ENCODE data around the gene PHYKPL. TPM values are rescaled to one million over a fixed set of nuclear protein-coding genes. Genes with fewer than 3 reads are reported as not detected.
"Not testable (repeated sequence)": the region's sequence is repeated elsewhere in the genome, so short reads cannot be mapped to it uniquely, and the experiment has no call there.

Gene PHYKPL
- total RNA-seq, 1 experiment from 2014 or later = 43.2 TPM

DNA sequence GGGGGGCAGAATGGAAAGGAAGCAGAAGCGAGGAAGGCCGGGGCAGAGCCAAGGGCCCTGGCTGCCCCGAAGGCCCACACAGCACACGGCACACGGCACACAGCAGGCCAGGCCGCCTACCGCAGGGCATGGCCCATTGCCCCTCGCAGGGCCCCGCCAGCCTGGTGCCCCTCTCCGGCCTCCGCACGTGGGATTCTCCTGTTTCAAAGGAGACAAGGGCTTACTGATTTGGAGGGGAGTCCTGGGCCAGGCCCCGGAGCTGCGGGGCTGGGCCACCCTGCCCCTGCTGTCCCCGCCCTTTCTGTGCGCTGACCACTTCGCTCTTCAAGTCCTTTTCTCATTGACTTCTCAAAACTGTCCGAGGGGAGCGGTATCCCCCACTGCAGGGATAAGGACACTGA, 7.7 kb upstream of the PHYKPL start:
- ChIA-PET CTCF (no interaction called here), POLR2A (no interaction called here)
- no peak overlapping the region for H3K27ac ChIP-seq (ENCODE audit: low read length)
- BruUV-seq (replicated peaks) = no TSS peak
- TF ChIP-seq, protein P1, sequence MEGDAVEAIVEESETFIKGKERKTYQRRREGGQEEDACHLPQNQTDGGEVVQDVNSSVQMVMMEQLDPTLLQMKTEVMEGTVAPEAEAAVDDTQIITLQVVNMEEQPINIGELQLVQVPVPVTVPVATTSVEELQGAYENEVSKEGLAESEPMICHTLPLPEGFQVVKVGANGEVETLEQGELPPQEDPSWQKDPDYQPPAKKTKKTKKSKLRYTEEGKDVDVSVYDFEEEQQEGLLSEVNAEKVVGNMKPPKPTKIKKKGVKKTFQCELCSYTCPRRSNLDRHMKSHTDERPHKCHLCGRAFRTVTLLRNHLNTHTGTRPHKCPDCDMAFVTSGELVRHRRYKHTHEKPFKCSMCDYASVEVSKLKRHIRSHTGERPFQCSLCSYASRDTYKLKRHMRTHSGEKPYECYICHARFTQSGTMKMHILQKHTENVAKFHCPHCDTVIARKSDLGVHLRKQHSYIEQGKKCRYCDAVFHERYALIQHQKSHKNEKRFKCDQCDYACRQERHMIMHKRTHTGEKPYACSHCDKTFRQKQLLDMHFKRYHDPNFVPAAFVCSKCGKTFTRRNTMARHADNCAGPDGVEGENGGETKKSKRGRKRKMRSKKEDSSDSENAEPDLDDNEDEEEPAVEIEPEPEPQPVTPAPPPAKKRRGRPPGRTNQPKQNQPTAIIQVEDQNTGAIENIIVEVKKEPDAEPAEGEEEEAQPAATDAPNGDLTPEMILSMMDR (IDR thresholded peaks at IDR 0.05) = no peak
- TF ChIP-seq TCF7L2 (IDR thresholded peaks at IDR 0.05; ENCODE audit: low read depth, low read length) (no peak), POLR2AphosphoS5 (IDR thresholded peaks at IDR 0.05; ENCODE audit: low read depth, low read length) (no peak), SIN3A (IDR thresholded peaks at IDR 0.05; ENCODE audit: borderline replicate concordance, insufficient read depth, low read depth, low read length) (no peak)
- TF ChIP-seq, protein P2, sequence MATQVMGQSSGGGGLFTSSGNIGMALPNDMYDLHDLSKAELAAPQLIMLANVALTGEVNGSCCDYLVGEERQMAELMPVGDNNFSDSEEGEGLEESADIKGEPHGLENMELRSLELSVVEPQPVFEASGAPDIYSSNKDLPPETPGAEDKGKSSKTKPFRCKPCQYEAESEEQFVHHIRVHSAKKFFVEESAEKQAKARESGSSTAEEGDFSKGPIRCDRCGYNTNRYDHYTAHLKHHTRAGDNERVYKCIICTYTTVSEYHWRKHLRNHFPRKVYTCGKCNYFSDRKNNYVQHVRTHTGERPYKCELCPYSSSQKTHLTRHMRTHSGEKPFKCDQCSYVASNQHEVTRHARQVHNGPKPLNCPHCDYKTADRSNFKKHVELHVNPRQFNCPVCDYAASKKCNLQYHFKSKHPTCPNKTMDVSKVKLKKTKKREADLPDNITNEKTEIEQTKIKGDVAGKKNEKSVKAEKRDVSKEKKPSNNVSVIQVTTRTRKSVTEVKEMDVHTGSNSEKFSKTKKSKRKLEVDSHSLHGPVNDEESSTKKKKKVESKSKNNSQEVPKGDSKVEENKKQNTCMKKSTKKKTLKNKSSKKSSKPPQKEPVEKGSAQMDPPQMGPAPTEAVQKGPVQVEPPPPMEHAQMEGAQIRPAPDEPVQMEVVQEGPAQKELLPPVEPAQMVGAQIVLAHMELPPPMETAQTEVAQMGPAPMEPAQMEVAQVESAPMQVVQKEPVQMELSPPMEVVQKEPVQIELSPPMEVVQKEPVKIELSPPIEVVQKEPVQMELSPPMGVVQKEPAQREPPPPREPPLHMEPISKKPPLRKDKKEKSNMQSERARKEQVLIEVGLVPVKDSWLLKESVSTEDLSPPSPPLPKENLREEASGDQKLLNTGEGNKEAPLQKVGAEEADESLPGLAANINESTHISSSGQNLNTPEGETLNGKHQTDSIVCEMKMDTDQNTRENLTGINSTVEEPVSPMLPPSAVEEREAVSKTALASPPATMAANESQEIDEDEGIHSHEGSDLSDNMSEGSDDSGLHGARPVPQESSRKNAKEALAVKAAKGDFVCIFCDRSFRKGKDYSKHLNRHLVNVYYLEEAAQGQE (IDR thresholded peaks at IDR 0.05; ENCODE audit: insufficient read depth in 1 of 2, low read depth in 2 of 2, low read length in 1 of 2) = no peak
- no peak overlapping the region for H3K4me3 ChIP-seq (ENCODE audit: low read depth in 2 of 2, low read length in 2 of 2)
- no peaks in the 10 kb centered on the region for H3K9me3 ChIP-seq (ENCODE audit: control insufficient read depth, insufficient read depth, low read depth, low read length)
- DNase-seq (ENCODE audit: low read depth, low spot score) = no peak
- H3K27me3 ChIP-seq (ENCODE audit: control insufficient read depth, insufficient read depth, low read length) = no peaks in the 10 kb centered on the region
- no peaks in the 10 kb centered on the region for H3K4me1 ChIP-seq (ENCODE audit: control insufficient read depth, insufficient read depth, low read length)
- in situ Hi-C loops (cut with HindIII; ENCODE audit: low pct_unique_long_range_greater_than_20kb, low sequenced_read_pairs) (no loop called here), intact Hi-C loops (cut with micrococcal nuclease; ENCODE audit: unreplicated experiment) (no loop called here)
- no peak for ATAC-seq
- no peaks in the 10 kb centered on the region for H3K36me3 ChIP-seq (ENCODE audit: control insufficient read depth, insufficient read depth, low read length)

DNA sequence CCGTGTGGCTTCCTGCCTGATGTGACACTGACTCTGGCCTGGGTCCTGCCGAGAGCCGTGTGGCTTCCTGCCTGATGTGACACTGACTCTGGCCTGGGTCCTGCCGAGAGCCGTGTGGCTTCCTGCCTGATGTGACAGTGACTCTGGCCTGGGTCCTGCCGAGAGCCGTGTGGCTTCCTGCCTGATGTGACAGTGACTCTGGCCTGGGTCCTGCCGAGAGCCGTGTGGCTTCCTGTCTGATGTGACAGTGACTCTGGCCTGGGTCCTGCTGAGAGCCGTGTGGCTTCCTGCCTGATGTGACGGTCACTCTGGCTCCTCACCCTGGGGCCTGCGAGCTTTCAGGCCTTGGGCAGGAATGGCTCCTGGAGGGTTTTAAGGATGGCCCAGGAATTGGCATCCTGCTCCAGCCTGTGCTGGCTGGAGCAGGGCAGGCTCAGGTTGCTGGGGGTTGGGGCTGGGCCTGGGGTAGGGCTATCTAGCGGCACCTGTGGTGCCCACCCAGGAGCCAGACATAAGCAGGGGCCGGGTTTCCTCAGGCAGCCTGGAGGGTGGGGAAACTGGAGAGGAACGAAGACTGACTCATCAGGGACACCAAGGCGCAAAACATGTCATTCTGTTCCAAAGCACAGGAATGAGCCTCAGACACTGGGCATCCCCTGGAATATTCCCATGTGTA, 7.2 kb upstream of the PHYKPL start:
- ATAC-seq; H3K27me3 ChIP-seq (ENCODE audit: control insufficient read depth, insufficient read depth, low read length); DNase-seq (ENCODE audit: low read depth, low spot score); BruUV-seq (replicated peaks); in situ Hi-C loops (cut with HindIII; ENCODE audit: low pct_unique_long_range_greater_than_20kb, low sequenced_read_pairs); POLR2A ChIA-PET; H3K4me3 ChIP-seq (ENCODE audit: low read depth in 2 of 2, low read length in 2 of 2); H3K9me3 ChIP-seq (ENCODE audit: control insufficient read depth, insufficient read depth, low read depth, low read length); H3K4me1 ChIP-seq (ENCODE audit: control insufficient read depth, insufficient read depth, low read length); intact Hi-C loops (cut with micrococcal nuclease; ENCODE audit: unreplicated experiment); CTCF ChIA-PET; H3K27ac ChIP-seq (ENCODE audit: low read length); H3K36me3 ChIP-seq (ENCODE audit: control insufficient read depth, insufficient read depth, low read length): not testable (repeated sequence)

DNA sequence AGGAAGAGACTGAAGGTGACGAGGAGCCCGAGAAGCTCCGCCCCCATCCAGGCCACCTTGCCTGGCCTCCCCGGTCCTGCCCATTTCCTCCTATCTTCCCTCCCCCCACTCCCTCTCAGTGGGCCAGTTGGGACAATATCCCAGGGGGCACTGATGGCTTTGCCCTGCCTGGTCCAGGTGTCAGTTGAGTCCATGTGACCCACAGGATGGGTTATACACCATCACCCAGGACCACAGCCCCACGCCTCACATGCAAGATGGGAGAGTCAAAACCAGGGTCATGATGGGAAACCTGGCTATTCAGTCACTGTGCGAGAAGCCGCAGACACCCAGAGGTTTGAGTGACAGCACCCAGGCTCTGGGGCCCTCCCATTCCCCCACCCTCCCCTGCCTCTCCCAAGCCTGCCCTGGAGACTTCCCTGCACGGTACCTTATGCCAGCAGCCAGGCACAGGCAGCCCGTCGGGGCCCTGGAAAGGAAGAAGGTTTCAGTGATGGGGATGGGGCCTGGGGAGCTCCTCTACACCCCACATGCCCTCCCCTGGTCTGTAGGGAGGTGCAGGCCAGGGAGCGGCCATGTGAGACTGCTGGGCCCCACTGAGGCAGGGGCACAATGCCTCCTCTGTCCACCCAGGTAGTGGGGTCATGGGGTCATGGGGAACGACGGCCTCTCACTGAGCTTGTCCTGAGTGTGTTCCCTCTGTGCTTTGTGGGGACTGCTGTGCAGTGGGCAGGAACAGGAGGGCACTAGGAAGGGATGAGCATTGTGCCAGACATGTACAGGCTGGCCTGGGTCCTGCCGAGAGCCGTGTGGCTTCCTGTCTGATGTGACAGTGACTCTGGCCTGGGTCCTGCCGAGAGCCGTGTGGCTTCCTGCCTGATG, 6.3 kb upstream of the PHYKPL start:
- H3K27ac ChIP-seq (ENCODE audit: low read length) = no peak overlapping the region
- no TSS peak for BruUV-seq (replicated peaks)
- no peak for DNase-seq (ENCODE audit: low read depth, low spot score)
- ChIA-PET CTCF (no interaction called here), POLR2A (no interaction called here)
- no peaks in the 10 kb centered on the region for H3K9me3 ChIP-seq (ENCODE audit: control insufficient read depth, insufficient read depth, low read depth, low read length)
- no peaks in the 10 kb centered on the region for H3K27me3 ChIP-seq (ENCODE audit: control insufficient read depth, insufficient read depth, low read length)
- H3K4me1 ChIP-seq (ENCODE audit: control insufficient read depth, insufficient read depth, low read length) = 0 out of 2 replicates have a peak, but pooled peaks cover 5% of the 10 kb centered on the region
- intact Hi-C loops (cut with micrococcal nuclease; ENCODE audit: unreplicated experiment) (no loop called here), in situ Hi-C loops (cut with HindIII; ENCODE audit: low pct_unique_long_range_greater_than_20kb, low sequenced_read_pairs) (no loop called here)
- ATAC-seq = no peak
- H3K36me3 ChIP-seq (ENCODE audit: control insufficient read depth, insufficient read depth, low read length) = no peaks in the 10 kb centered on the region
- H3K4me3 ChIP-seq (ENCODE audit: low read depth in 2 of 2, low read length in 2 of 2) = no peak overlapping the region
- TF ChIP-seq TCF7L2 (IDR thresholded peaks at IDR 0.05; ENCODE audit: low read depth, low read length) (no peak), POLR2AphosphoS5 (IDR thresholded peaks at IDR 0.05; ENCODE audit: low read depth, low read length) (no peak), SIN3A (IDR thresholded peaks at IDR 0.05; ENCODE audit: borderline replicate concordance, insufficient read depth, low read depth, low read length) (no peak)
- TF ChIP-seq, protein P2 (IDR thresholded peaks at IDR 0.05; ENCODE audit: insufficient read depth in 1 of 2, low read depth in 2 of 2, low read length in 1 of 2) = no peak
- TF ChIP-seq, protein P1 (IDR thresholded peaks at IDR 0.05) = no peak
